HS-5 (cell line): ENCODE data around the gene NPEPL1.

Experiments used
- DNase-seq: peaks from one replicate; pipeline ENCODE4 v3.0.0-alpha.2; 2012; ENCODE audit warnings: low read depth

Gene NPEPL1

GRCh38 chr20:58657986-58658385, 34.6 kb upstream of the NPEPL1 start:
- no peak for DNase-seq

- no peak for DNase-seq
Measured at GRCh38 chr20:58658760-58659159, 33.8 kb upstream of the NPEPL1 start.

GRCh38 chr20:58659841-58660240, 32.8 kb upstream of the NPEPL1 start:
- DNase-seq = no peak

GRCh38 chr20:58660855-58661597, 31.6 kb upstream of the NPEPL1 start:
- no peak for DNase-seq

- no peak for DNase-seq
Measured at GRCh38 chr20:58661598-58662473, 30.8 kb upstream of the NPEPL1 start.

GRCh38 chr20:58664331-58664730, 28.3 kb upstream of the NPEPL1 start:
- no peak for DNase-seq

GRCh38 chr20:58664883-58665282, 27.7 kb upstream of the NPEPL1 start:
- no peak for DNase-seq

GRCh38 chr20:58665606-58666005, 27.0 kb upstream of the NPEPL1 start:
- no peak for DNase-seq

- DNase-seq = no peak
Measured at GRCh38 chr20:58666702-58667101, 25.9 kb upstream of the NPEPL1 start.

- DNase-seq = no peak
Measured at GRCh38 chr20:58667975-58668374, 24.6 kb upstream of the NPEPL1 start.

GRCh38 chr20:58668901-58669286, 23.7 kb upstream of the NPEPL1 start:
- DNase-seq = no peak

- no peak for DNase-seq
Measured at GRCh38 chr20:58669287-58670006, 23.2 kb upstream of the NPEPL1 start.

- DNase-seq = no peak
Measured at GRCh38 chr20:58670102-58670501, 22.5 kb upstream of the NPEPL1 start.

- DNase-seq = no peak
Measured at GRCh38 chr20:58670659-58671058, 21.9 kb upstream of the NPEPL1 start.

GRCh38 chr20:58673119-58673518, 19.5 kb upstream of the NPEPL1 start:
- DNase-seq = no peak

GRCh38 chr20:58675146-58675584, 17.4 kb upstream of the NPEPL1 start:
- no peak for DNase-seq

- no peak for DNase-seq
Measured at GRCh38 chr20:58675641-58676040, 17.0 kb upstream of the NPEPL1 start.

- no peak for DNase-seq
Measured at GRCh38 chr20:58676161-58676560, 16.4 kb upstream of the NPEPL1 start.

- DNase-seq = no peak
Measured at GRCh38 chr20:58677079-58677604, 15.5 kb upstream of the NPEPL1 start.

- no peak for DNase-seq
Measured at GRCh38 chr20:58677808-58678207, 14.8 kb upstream of the NPEPL1 start.

- no peak for DNase-seq
Measured at GRCh38 chr20:58678806-58679205, 13.8 kb upstream of the NPEPL1 start.
